Neural cell (in vitro differentiated cells): ENCODE measurements around the gene ABAT. TPM values are rescaled to one million over a fixed set of nuclear protein-coding genes. Genes with fewer than 3 reads are reported as not detected.
"Not testable (repeated sequence)": the region's sequence is repeated elsewhere in the genome, so short reads cannot be mapped to it uniquely, and the experiment has no call there.

Source experiments
- H2AFZ ChIP-seq: fragments of 200-600, 300-800 bp; sonication (generic), shearing (Covaris generic); 2 replicates; pipeline ENCODE4 v1.6.0; 2014; ENCODE audit warnings: low read depth, mild to moderate bottlenecking, antibody characterized with exemption, low read length, moderate library complexity
- H3F3A ChIP-seq: fragments of 200-600 bp; shearing (Covaris generic); 2 replicates; pipeline ENCODE4 v1.6.1; 2016; ENCODE audit warnings: mild to moderate bottlenecking, moderate library complexity, mixed read lengths, antibody characterized with exemption, low read length; ENCODE audit not compliant: insufficient read depth, poor library complexity, severe bottlenecking
- H3K27ac ChIP-seq: fragments of 200-600, 300-800 bp; sonication (generic), shearing (Covaris generic); 2 replicates; pipeline ENCODE4 v1.5.1; 2014; ENCODE audit warnings: mild to moderate bottlenecking, low read length, moderate library complexity
- H3K27me3 ChIP-seq: fragments of 300-800, 200-600 bp; sonication (generic), shearing (Covaris generic); 2 replicates; pipeline ENCODE4 v1.6.0; 2014; ENCODE audit warnings: mild to moderate bottlenecking, low read depth, low read length, moderate library complexity; ENCODE audit not compliant: insufficient read depth
- H3K36me3 ChIP-seq: fragments of 300-800, 200-600 bp; sonication (generic), shearing (Covaris generic); 2 replicates; pipeline ENCODE4 v1.5.1; 2014; ENCODE audit warnings: mild to moderate bottlenecking, antibody characterized with exemption, low read length, moderate library complexity; ENCODE audit not compliant: insufficient read depth
- H3K4me2 ChIP-seq: fragments of 300-800, 200-600 bp; sonication (generic), shearing (Covaris generic); 2 replicates; pipeline ENCODE4 v1.6.0; 2014; ENCODE audit warnings: mild to moderate bottlenecking, low read length
- H3K4me3 ChIP-seq: fragments of 300-800, 200-600 bp; sonication (generic), shearing (Covaris generic); 2 replicates; pipeline ENCODE4 v1.5.1; 2014; ENCODE audit warnings: mild to moderate bottlenecking, low read length, moderate library complexity
- H3K79me2 ChIP-seq: fragments of 200-600 bp; shearing (Covaris generic); replicated peaks from 2 replicates; pipeline ENCODE4 v1.6.0; 2014; ENCODE audit warnings: mild to moderate bottlenecking, low read length, moderate library complexity; ENCODE audit not compliant: insufficient read depth
- H3K9ac ChIP-seq: fragments of 300-800, 200-600 bp; sonication (generic), shearing (Covaris generic); 2 replicates; pipeline ENCODE4 v1.6.1; 2016; ENCODE audit warnings: mild to moderate bottlenecking, low read length, mixed read lengths
- H3K9me2 ChIP-seq: fragments of 200-600 bp; shearing (Covaris generic); 2 replicates; pipeline ENCODE4 v1.6.1; 2016; ENCODE audit warnings: mild to moderate bottlenecking, low read length, mixed read lengths; ENCODE audit not compliant: insufficient read depth
- H3K9me3 ChIP-seq: fragments of 200-600, 300-800 bp; sonication (generic), shearing (Covaris generic); 2 replicates; pipeline ENCODE4 v1.6.1; 2016; ENCODE audit warnings: mild to moderate bottlenecking, mixed run types, low read length, moderate library complexity, mixed read lengths
- H4K20me1 ChIP-seq: fragments of 200-600 bp; shearing (Covaris generic); 2 replicates; pipeline ENCODE4 v1.6.1; 2016; ENCODE audit warnings: mild to moderate bottlenecking, mixed run types; ENCODE audit not compliant: insufficient read depth
- EP300 ChIP-seq: fragments of 450-650 bp; conservative IDR thresholded peaks from 2 replicates; pipeline ENCODE4 v1.6.1; 2014; ENCODE audit warnings: antibody characterized with exemption, mild to moderate bottlenecking, moderate library complexity; ENCODE audit not compliant: poor library complexity, severe bottlenecking
- EZH2 ChIP-seq: fragments of 200-600, 300-800 bp; shearing (Covaris generic), sonication (generic); IDR thresholded peaks from 2 replicates; pipeline ENCODE4 v1.6.1; 2014; ENCODE audit warnings: antibody characterized with exemption, low read length, borderline replicate concordance, mild to moderate bottlenecking; ENCODE audit not compliant: insufficient read depth, poor library complexity, severe bottlenecking
- MXI1 ChIP-seq: fragments of 450-650 bp; conservative IDR thresholded peaks from 2 replicates; pipeline ENCODE4 v1.6.1; 2014; ENCODE audit warnings: antibody characterized with exemption, mild to moderate bottlenecking; ENCODE audit not compliant: poor library complexity, severe bottlenecking
- POLR2AphosphoS5 ChIP-seq: IDR thresholded peaks from 2 replicates; pipeline ENCODE4 v1.6.1; 2012
- RAD21 ChIP-seq: fragments of 450-650 bp; conservative IDR thresholded peaks from 2 replicates; pipeline ENCODE4 v1.6.1; 2014; ENCODE audit warnings: antibody characterized with exemption, mild to moderate bottlenecking, moderate library complexity
- SMC3 ChIP-seq: fragments of 450-650 bp; conservative IDR thresholded peaks from 2 replicates; pipeline ENCODE4 v1.6.1; 2014; ENCODE audit warnings: antibody characterized with exemption, mild to moderate bottlenecking, moderate library complexity; ENCODE audit not compliant: poor library complexity
- TAF1 ChIP-seq: IDR thresholded peaks from 2 replicates; pipeline ENCODE4 v1.6.1; 2012; ENCODE audit warnings: low read depth
- polyA plus RNA-seq: library from polyadenylated mRNA; depleted of rRNA; stranded (reverse); fragments of >200 nt; gene quantifications from 2 replicates; pipeline ENCODE4 v1.2.3, GENCODE V29; 2014
- TF ChIP-seq, protein P1 (sequence below): fragments of 450-650 bp; IDR thresholded peaks from 2 replicates; pipeline ENCODE4 v1.5.1; 2014; ENCODE audit warnings: antibody characterized with exemption, mild to moderate bottlenecking, moderate library complexity; ENCODE audit not compliant: poor library complexity, severe bottlenecking
- TF ChIP-seq, protein P2 (sequence below): IDR thresholded peaks from 2 replicates; pipeline ENCODE4 v1.6.1; 2012; ENCODE audit warnings: borderline replicate concordance

The ABAT gene
- polyA plus RNA-seq, 1 donor from 2014 or later: 125 TPM

DNA sequence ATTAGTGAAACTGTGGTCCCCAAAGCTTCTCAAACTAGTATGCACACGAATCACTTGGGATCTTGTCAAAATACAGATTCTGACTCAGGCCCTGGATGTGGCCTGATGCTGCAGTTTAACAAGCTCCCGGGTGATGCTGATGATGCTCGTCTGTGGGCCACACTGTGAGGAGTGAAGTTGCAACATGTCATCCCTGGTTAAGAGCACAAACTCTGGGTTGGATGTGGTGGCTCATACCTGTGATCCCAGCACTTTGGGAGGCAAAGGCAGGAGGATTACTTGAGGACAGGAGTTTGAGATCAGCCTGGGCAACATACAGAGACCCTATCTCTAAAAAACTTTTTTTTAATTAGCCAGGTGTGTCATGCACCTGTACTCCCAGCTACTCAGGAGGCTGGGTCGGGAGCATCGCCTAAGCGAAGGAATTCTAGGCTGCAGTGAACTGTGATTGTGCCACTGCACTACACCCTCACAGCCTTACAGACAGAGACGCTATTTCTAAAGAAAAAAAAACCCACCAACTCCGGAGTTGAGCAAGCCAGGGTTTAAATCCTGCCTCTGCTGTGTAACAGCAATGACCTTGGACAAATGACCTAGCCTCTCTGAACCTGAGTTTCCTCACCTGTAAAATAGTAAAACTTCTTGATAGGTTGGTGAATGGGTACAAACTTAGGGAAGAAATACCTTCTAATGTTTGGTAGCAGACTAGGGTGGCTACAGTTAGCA lies 24.4 kb upstream of the ABAT start:
- H3K36me3 ChIP-seq: peaks cover 14% of the 10 kb centered on the region
- no peaks in the 10 kb centered on the region for H3K9me2 ChIP-seq
- no peak overlapping the region for H3K4me2 ChIP-seq
- H3K27me3 ChIP-seq: no peaks in the 10 kb centered on the region
- H3K4me3 ChIP-seq: no peak overlapping the region
- H4K20me1 ChIP-seq: no peaks in the 10 kb centered on the region
- no peak overlapping the region for H3K9ac ChIP-seq
- TF ChIP-seq EP300 (no peak), SMC3 (no peak), RAD21 (no peak), EZH2 (no peak), MXI1 (no peak), TAF1 (no peak), POLR2AphosphoS5 (no peak)
- TF ChIP-seq, protein P1, sequence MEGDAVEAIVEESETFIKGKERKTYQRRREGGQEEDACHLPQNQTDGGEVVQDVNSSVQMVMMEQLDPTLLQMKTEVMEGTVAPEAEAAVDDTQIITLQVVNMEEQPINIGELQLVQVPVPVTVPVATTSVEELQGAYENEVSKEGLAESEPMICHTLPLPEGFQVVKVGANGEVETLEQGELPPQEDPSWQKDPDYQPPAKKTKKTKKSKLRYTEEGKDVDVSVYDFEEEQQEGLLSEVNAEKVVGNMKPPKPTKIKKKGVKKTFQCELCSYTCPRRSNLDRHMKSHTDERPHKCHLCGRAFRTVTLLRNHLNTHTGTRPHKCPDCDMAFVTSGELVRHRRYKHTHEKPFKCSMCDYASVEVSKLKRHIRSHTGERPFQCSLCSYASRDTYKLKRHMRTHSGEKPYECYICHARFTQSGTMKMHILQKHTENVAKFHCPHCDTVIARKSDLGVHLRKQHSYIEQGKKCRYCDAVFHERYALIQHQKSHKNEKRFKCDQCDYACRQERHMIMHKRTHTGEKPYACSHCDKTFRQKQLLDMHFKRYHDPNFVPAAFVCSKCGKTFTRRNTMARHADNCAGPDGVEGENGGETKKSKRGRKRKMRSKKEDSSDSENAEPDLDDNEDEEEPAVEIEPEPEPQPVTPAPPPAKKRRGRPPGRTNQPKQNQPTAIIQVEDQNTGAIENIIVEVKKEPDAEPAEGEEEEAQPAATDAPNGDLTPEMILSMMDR: no peak
- TF ChIP-seq, protein P2, sequence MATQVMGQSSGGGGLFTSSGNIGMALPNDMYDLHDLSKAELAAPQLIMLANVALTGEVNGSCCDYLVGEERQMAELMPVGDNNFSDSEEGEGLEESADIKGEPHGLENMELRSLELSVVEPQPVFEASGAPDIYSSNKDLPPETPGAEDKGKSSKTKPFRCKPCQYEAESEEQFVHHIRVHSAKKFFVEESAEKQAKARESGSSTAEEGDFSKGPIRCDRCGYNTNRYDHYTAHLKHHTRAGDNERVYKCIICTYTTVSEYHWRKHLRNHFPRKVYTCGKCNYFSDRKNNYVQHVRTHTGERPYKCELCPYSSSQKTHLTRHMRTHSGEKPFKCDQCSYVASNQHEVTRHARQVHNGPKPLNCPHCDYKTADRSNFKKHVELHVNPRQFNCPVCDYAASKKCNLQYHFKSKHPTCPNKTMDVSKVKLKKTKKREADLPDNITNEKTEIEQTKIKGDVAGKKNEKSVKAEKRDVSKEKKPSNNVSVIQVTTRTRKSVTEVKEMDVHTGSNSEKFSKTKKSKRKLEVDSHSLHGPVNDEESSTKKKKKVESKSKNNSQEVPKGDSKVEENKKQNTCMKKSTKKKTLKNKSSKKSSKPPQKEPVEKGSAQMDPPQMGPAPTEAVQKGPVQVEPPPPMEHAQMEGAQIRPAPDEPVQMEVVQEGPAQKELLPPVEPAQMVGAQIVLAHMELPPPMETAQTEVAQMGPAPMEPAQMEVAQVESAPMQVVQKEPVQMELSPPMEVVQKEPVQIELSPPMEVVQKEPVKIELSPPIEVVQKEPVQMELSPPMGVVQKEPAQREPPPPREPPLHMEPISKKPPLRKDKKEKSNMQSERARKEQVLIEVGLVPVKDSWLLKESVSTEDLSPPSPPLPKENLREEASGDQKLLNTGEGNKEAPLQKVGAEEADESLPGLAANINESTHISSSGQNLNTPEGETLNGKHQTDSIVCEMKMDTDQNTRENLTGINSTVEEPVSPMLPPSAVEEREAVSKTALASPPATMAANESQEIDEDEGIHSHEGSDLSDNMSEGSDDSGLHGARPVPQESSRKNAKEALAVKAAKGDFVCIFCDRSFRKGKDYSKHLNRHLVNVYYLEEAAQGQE: no peak
- H3K27ac ChIP-seq: peak overlapping the region; percentile 66
- no peaks in the 10 kb centered on the region for H3K9me3 ChIP-seq
- no peaks in the 10 kb centered on the region for H3K79me2 ChIP-seq
- no peaks in the 10 kb centered on the region for H3F3A ChIP-seq
- H2AFZ ChIP-seq: no peak overlapping the region

DNA sequence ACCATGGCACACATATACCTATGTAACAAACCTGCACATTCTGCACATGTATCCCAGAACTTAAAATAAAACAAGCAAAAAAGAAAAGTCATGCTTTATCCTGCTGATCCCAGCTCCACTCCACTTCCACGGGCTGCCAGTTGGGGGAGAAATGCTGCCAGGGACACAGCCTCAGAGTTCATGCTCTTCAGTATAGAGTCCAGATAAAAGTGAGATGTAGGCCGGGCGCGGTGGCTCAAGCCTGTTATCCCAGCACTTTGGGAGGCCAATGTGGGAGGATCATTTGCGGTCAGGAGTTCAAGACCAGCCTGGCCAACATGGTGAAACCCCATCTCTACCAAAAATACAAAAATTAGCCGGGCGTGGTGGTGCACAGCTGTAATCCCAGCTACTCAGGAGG lies 22.5 kb upstream of the ABAT start:
- not testable (repeated sequence) for H3K79me2 ChIP-seq, H3F3A ChIP-seq, H3K27ac ChIP-seq, H3K4me3 ChIP-seq, H3K4me2 ChIP-seq, H3K27me3 ChIP-seq, H3K9me2 ChIP-seq, H2AFZ ChIP-seq, H4K20me1 ChIP-seq, H3K9ac ChIP-seq, H3K9me3 ChIP-seq
- TF ChIP-seq, protein P1: peak; percentile 32
- H3K36me3 ChIP-seq: peaks cover 10% of the 10 kb centered on the region
